CD8-positive, alpha-beta memory T cell (primary cell): ENCODE results near the gene MYOG. TPM values are rescaled to one million over a fixed set of nuclear protein-coding genes. Genes with fewer than 3 reads are reported as not detected.

Experiments used
- CTCF ChIA-PET: fragments of 350-600 bp; sonication (Branson Sonifier 250); formaldehyde crosslinking; loops from one replicate; lab custom pipeline; 2021; ENCODE audit warnings: antibody characterized with exemption; lab: Charles Lee
- POLR2A ChIA-PET: fragments of 350-600 bp; sonication (Branson Sonifier 250); formaldehyde crosslinking; loops from one replicate; lab custom pipeline; 2021; ENCODE audit warnings: antibody characterized with exemption; lab: Charles Lee
- DNase-seq, 5 donors: peaks; one replicate each; pipeline versions ENCODE4 v3.0.0 to v3.0.0-alpha.2; 2020 to 2022; ENCODE audit warnings: mixed read lengths in 1 of 5
- H3K27ac ChIP-seq: one replicate; pipeline ENCODE4 v1.7.0; 2013; ENCODE audit warnings: low read depth, mild to moderate bottlenecking, low read length, moderate library complexity
- H3K27me3 ChIP-seq: 2 replicates; pipeline ENCODE4 v1.7.0; 2013; ENCODE audit warnings: low read length, mild to moderate bottlenecking; ENCODE audit not compliant: insufficient read depth, poor library complexity, severe bottlenecking
- H3K36me3 ChIP-seq: 2 replicates; pipeline ENCODE4 v1.7.0; 2013; ENCODE audit warnings: mild to moderate bottlenecking, low read length, moderate library complexity; ENCODE audit not compliant: insufficient read depth
- H3K4me1 ChIP-seq: 2 replicates; pipeline ENCODE4 v1.7.0; 2013; ENCODE audit warnings: mild to moderate bottlenecking, low read length, moderate library complexity; ENCODE audit not compliant: insufficient read depth
- H3K4me3 ChIP-seq: 2 replicates; pipeline ENCODE4 v1.7.0; 2013; ENCODE audit warnings: mild to moderate bottlenecking, low read length
- H3K9me3 ChIP-seq: 2 replicates; pipeline ENCODE4 v1.7.0; 2013; ENCODE audit warnings: mild to moderate bottlenecking, low read length
- H3K27ac Mint-ChIP-seq, 8 donors: one replicate each; pipeline ENCODE4 v1.8.0; 2020 to 2021; ENCODE audit warnings: mixed read lengths in 8 of 8, mild to moderate bottlenecking in 6 of 8, inconsistent platforms in 3 of 8, moderate library complexity in 3 of 8
- H3K27me3 Mint-ChIP-seq, 2 donors: one replicate each; pipeline ENCODE4 v1.8.0; 2020 to 2021; ENCODE audit warnings: mixed read lengths in 2 of 2, mild to moderate bottlenecking in 1 of 2, moderate library complexity in 1 of 2
- H3K36me3 Mint-ChIP-seq, 3 donors: one replicate each; pipeline ENCODE4 v1.8.0; 2020 to 2021; ENCODE audit warnings: mixed read lengths in 3 of 3, inconsistent platforms in 1 of 3, mild to moderate bottlenecking in 1 of 3
- H3K4me1 Mint-ChIP-seq, 3 donors: one replicate each; pipeline ENCODE4 v1.8.0; 2020 to 2021; ENCODE audit warnings: mixed read lengths in 3 of 3, inconsistent platforms in 1 of 3, mild to moderate bottlenecking in 1 of 3
- H3K4me3 Mint-ChIP-seq, 7 donors: one replicate each; pipeline ENCODE4 v1.8.0; 2020 to 2021; ENCODE audit warnings: mixed read lengths in 7 of 7, mild to moderate bottlenecking in 6 of 7, moderate library complexity in 4 of 7, inconsistent platforms in 2 of 7
- H3K9me3 Mint-ChIP-seq, 5 donors: one replicate each; pipeline ENCODE4 v1.8.0; 2020 to 2022; ENCODE audit warnings: mixed read lengths in 5 of 5, mild to moderate bottlenecking in 3 of 5, moderate library complexity in 2 of 5, inconsistent platforms in 1 of 5
- polyA plus RNA-seq: library from polyadenylated mRNA; unstranded; fragments of 300-500 nt; fragmentation: Illumina TruSeq; gene quantifications from one replicate; pipeline ENCODE4 v1.2.3, GENCODE V29; 2021
- total RNA-seq, 2 experiments: library from RNA; stranded (reverse); gene quantifications; one replicate each; pipeline ENCODE4 v1.2.3, GENCODE V29; 2021

MYOG gene
- total and polyA plus RNA-seq, 3 experiments from 2014 or later: not detected

- no peak for DNase-seq
- Histone ChIP-seq H3K36me3 (no peaks in the 10 kb centered on the region), H3K27me3 (no peaks in the 10 kb centered on the region), H3K4me3 (no peak overlapping the region), H3K4me1 (no peaks in the 10 kb centered on the region), H3K27ac (no peak overlapping the region), H3K9me3 (no peaks in the 10 kb centered on the region)
- POLR2A ChIA-PET: no interaction called here
- H3K27ac Mint-ChIP-seq: peak overlapping the region in 1 of 8 donors; percentile 89
- H3K9me3 Mint-ChIP-seq: no peaks in the 10 kb centered on the region
- CTCF ChIA-PET: interaction anchor here (1.1 to 1.2 kb wide), 2 partner anchors 181 to 232 kb away, joined by 3 to 4 read pairs; no protein-coding TSS in a partner anchor
- peaks cover 4 to 9% of the 10 kb centered on the region in 2 donors for H3K27me3 Mint-ChIP-seq
- H3K36me3 Mint-ChIP-seq: no peaks in the 10 kb centered on the region
- H3K4me3 Mint-ChIP-seq: no peak overlapping the region
- H3K4me1 Mint-ChIP-seq: peaks cover 1 to 5% (median 5%) of the 10 kb centered on the region in 3 donors
Observed at GRCh38 chr1:203035111-203036000, 50.5 kb downstream of the MYOG start.

- Mint-ChIP-seq H3K27ac (no peak overlapping the region), H3K9me3 (no peaks in the 10 kb centered on the region), H3K4me1 (peaks cover 1 to 5% (median 4%) of the 10 kb centered on the region in 3 donors), H3K4me3 (no peak overlapping the region), H3K27me3 (peaks cover 4 to 9% of the 10 kb centered on the region in 2 donors), H3K36me3 (no peaks in the 10 kb centered on the region)
- ChIA-PET POLR2A (interaction anchor here (0.6 kb wide), 1 partner anchor 10 kb away, joined by 5 read pairs; no protein-coding TSS in a partner anchor), CTCF (interaction anchor here (1.1 to 1.2 kb wide), 2 partner anchors 182 to 233 kb away, joined by 3 to 4 read pairs; no protein-coding TSS in a partner anchor)
- Histone ChIP-seq H3K9me3 (no peaks in the 10 kb centered on the region), H3K36me3 (no peaks in the 10 kb centered on the region), H3K27ac (no peak overlapping the region), H3K4me1 (no peaks in the 10 kb centered on the region), H3K27me3 (no peaks in the 10 kb centered on the region), H3K4me3 (no peak overlapping the region)
- DNase-seq: no peak
Observed at GRCh38 chr1:203034422-203035110, 51.2 kb downstream of the MYOG start.

- Histone ChIP-seq H3K4me3 (no peak overlapping the region), H3K9me3 (no peaks in the 10 kb centered on the region), H3K36me3 (no peaks in the 10 kb centered on the region), H3K27me3 (no peaks in the 10 kb centered on the region), H3K4me1 (no peaks in the 10 kb centered on the region), H3K27ac (no peak overlapping the region)
- peaks cover 1 to 3% of the 10 kb centered on the region in 2 donors for H3K27me3 Mint-ChIP-seq
- DNase-seq: no peak
- H3K4me1 Mint-ChIP-seq: no peaks in the 10 kb centered on the region
- no peaks in the 10 kb centered on the region for H3K9me3 Mint-ChIP-seq
- no peaks in the 10 kb centered on the region for H3K36me3 Mint-ChIP-seq
- H3K27ac Mint-ChIP-seq: peak overlapping the region in 2 of 8 donors; percentile 19 to 79
- CTCF ChIA-PET: no interaction called here
- POLR2A ChIA-PET: interaction anchor here (0.6 kb wide), 1 partner anchor 9 kb away, joined by 5 read pairs; no protein-coding TSS in a partner anchor
- H3K4me3 Mint-ChIP-seq: no peak overlapping the region
Observed at GRCh38 chr1:203033917-203034316, 51.9 kb downstream of the MYOG start.

- DNase-seq: no peak
- Mint-ChIP-seq H3K36me3 (no peaks in the 10 kb centered on the region), H3K27me3 (peaks cover 1 to 3% of the 10 kb centered on the region in 2 donors), H3K4me3 (no peak overlapping the region), H3K9me3 (no peaks in the 10 kb centered on the region), H3K4me1 (no peaks in the 10 kb centered on the region), H3K27ac (no peak overlapping the region)
- POLR2A ChIA-PET: no interaction called here
- H3K9me3 ChIP-seq: no peaks in the 10 kb centered on the region
- H3K4me1 ChIP-seq: no peaks in the 10 kb centered on the region
- H3K27me3 ChIP-seq: no peaks in the 10 kb centered on the region
- H3K4me3 ChIP-seq: no peak overlapping the region
- CTCF ChIA-PET: no interaction called here
- no peaks in the 10 kb centered on the region for H3K36me3 ChIP-seq
- H3K27ac ChIP-seq: no peak overlapping the region
Observed at GRCh38 chr1:203033287-203033686, 52.5 kb downstream of the MYOG start.

Other genes with a start within 250 kb of the MYOG start
- gene RABIF, start 196.9 kb downstream of the MYOG start, total RNA-seq: 10 to 100 TPM; 13.9 to 14.0 TPM
- 22.2 TPM for gene RABIF, start 196.9 kb downstream of the MYOG start, polyA plus RNA-seq
- gene KLHL12, start 158.8 kb downstream of the MYOG start, total RNA-seq: 10 to 100 TPM; 40.2 to 40.9 TPM
- 21.2 TPM for gene KLHL12, start 158.8 kb downstream of the MYOG start, polyA plus RNA-seq
- gene ADIPOR1, start 127.7 kb downstream of the MYOG start, total RNA-seq: 10 to 100 TPM; 91.0 to 95.4 TPM
- gene ADIPOR1, start 127.7 kb downstream of the MYOG start, polyA plus RNA-seq: 104 TPM
- gene CYB5R1, start 118.8 kb downstream of the MYOG start, total RNA-seq: 10 to 100 TPM; 23.9 to 26.0 TPM
- 52.7 TPM for gene CYB5R1, start 118.8 kb downstream of the MYOG start, polyA plus RNA-seq
- gene TMEM183A, start 78.6 kb downstream of the MYOG start, total RNA-seq: 10 to 100 TPM; 76.9 to 77.2 TPM
- 55.4 TPM for gene TMEM183A, start 78.6 kb downstream of the MYOG start, polyA plus RNA-seq
- gene PPFIA4, start 59.5 kb downstream of the MYOG start, total RNA-seq: 1 to 10 TPM; 1.2 to 1.5 TPM
- not detected for gene PPFIA4, start 59.5 kb downstream of the MYOG start, polyA plus RNA-seq
- not detected for gene ADORA1, start 41.7 kb upstream of the MYOG start, total RNA-seq
- gene ADORA1, start 41.7 kb upstream of the MYOG start, polyA plus RNA-seq: not detected
- not detected for gene MYBPH, start 89.8 kb upstream of the MYOG start, total RNA-seq
- not detected for gene MYBPH, start 89.8 kb upstream of the MYOG start, polyA plus RNA-seq
- gene CHI3L1, start 100.7 kb upstream of the MYOG start, total RNA-seq: not detected
- not detected for gene CHI3L1, start 100.7 kb upstream of the MYOG start, polyA plus RNA-seq
- gene CHIT1, start 143.7 kb upstream of the MYOG start, total RNA-seq: under 1 TPM in 1 of 2 experiments, not detected in 1; 0.07 TPM
- not detected for gene CHIT1, start 143.7 kb upstream of the MYOG start, polyA plus RNA-seq
- 100 to 1,000 TPM in 1 of 2 experiments, 10 to 100 TPM in 1; 97.8 to 102 TPM for gene BTG2, start 219.5 kb upstream of the MYOG start, total RNA-seq
- 138 TPM for gene BTG2, start 219.5 kb upstream of the MYOG start, polyA plus RNA-seq